Activated CD8-positive, alpha-beta T cell treated with anti-CD3 and anti-CD28 coated beads for 36 hours (primary cell): Measurements from ENCODE around the gene ADH7. TPM values are rescaled to one million over a fixed set of nuclear protein-coding genes. Genes with fewer than 3 reads are reported as not detected.

Source experiments
- ATAC-seq: fragments of 200-7000 bp; cut with Tn5 transposase; one replicate; pipeline ENCODE4 v1.10.0; 2021; ENCODE audit warnings: mild to moderate bottlenecking, moderate library complexity
- CTCF ChIA-PET: fragments of 350-600 bp; sonication (Branson Sonifier 250); formaldehyde crosslinking; loops from one replicate; lab custom pipeline; 2021; ENCODE audit warnings: antibody characterized with exemption; lab: Charles Lee
- POLR2A ChIA-PET: fragments of 350-600 bp; sonication (Branson Sonifier 250); formaldehyde crosslinking; loops from one replicate; lab custom pipeline; 2021; ENCODE audit warnings: antibody characterized with exemption; lab: Charles Lee
- DNase-seq: peaks from one replicate; pipeline ENCODE4 v3.0.0-alpha.2; 2020
- H3K27ac Mint-ChIP-seq: one replicate; pipeline ENCODE4 v1.8.0; 2021; ENCODE audit warnings: mild to moderate bottlenecking, mixed read lengths
- H3K27me3 Mint-ChIP-seq: one replicate; pipeline ENCODE4 v1.8.0; 2021; ENCODE audit warnings: mixed read lengths
- H3K36me3 Mint-ChIP-seq: one replicate; pipeline ENCODE4 v1.8.0; 2021; ENCODE audit warnings: low read depth, mixed read lengths
- H3K4me1 Mint-ChIP-seq: one replicate; pipeline ENCODE4 v1.8.0; 2021; ENCODE audit warnings: low read depth, mixed read lengths
- H3K4me3 Mint-ChIP-seq: one replicate; pipeline ENCODE4 v1.8.0; 2021; ENCODE audit warnings: mild to moderate bottlenecking, moderate library complexity, mixed read lengths
- H3K9me3 Mint-ChIP-seq: one replicate; pipeline ENCODE4 v1.8.0; 2021; ENCODE audit warnings: mixed read lengths
- intact Hi-C: fragments of 100-400 bp; cut with micrococcal nuclease; formaldehyde crosslinking; loops from one replicate; pipeline ENCODE4 v1.10.0; 2022
- total RNA-seq, 2 experiments: library from RNA; stranded (reverse); gene quantifications; one replicate each; pipeline ENCODE4 v1.2.3, GENCODE V29; 2021
- TF ChIP-seq, protein P1 (sequence below): fragments of 200-600 bp; IDR thresholded peaks from one replicate; pipeline ENCODE4 v1.8.0; 2022; ENCODE audit warnings: antibody characterized with exemption, mild to moderate bottlenecking

Gene ADH7
- total RNA-seq, 2 experiments from 2014 or later: not detected

DNA sequence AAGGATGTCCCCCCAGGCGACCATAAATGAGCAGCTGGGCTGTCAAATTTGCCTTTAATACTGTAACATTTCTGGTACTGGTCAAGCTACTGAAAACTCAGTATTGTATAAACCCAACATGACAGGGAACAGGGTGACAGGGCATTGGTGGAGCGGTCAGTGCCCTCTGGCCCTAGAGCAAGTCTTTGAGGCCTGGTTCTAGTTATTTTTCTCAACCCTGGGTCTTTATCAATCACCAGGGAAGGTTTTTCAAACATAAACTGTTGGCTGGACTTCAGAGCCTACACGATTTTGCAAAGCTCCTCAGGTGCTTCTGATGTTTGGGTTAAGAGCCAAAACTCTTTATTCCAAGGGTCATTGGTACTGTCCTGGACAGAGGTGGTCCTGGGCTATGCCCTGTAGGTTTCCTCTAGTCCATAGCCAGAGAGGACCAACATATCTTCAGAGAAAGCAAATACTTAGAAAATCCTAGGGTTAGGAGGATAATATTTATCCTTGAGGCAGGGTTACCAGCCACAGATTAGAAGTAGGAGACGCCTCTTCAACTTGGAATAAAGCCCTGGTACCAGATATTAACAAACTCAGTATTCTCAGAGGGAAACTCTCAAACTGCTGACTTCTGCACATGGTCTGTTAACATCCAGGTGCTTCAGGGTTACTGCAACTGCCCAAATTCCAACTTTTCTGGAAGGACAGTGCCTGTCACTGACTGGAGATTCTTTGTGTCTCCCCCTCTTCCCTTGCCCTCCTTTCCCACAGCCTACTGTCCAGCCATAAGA lies 26.7 kb upstream of the ADH7 start:
- ChIA-PET POLR2A (no interaction called here), CTCF (interaction anchor here (0.6 to 2.8 kb wide), 14 partner anchors 7 to 405 kb away, joined by 3 to 30 read pairs (median 5); no protein-coding TSS in a partner anchor)
- H3K4me3 Mint-ChIP-seq: no peak overlapping the region
- peaks cover 13% of the 10 kb centered on the region for H3K27me3 Mint-ChIP-seq
- no peaks in the 10 kb centered on the region for H3K36me3 Mint-ChIP-seq
- no peak for ATAC-seq
- no peak overlapping the region for H3K27ac Mint-ChIP-seq
- no peaks in the 10 kb centered on the region for H3K9me3 Mint-ChIP-seq
- no peak for DNase-seq
- TF ChIP-seq, protein P1, sequence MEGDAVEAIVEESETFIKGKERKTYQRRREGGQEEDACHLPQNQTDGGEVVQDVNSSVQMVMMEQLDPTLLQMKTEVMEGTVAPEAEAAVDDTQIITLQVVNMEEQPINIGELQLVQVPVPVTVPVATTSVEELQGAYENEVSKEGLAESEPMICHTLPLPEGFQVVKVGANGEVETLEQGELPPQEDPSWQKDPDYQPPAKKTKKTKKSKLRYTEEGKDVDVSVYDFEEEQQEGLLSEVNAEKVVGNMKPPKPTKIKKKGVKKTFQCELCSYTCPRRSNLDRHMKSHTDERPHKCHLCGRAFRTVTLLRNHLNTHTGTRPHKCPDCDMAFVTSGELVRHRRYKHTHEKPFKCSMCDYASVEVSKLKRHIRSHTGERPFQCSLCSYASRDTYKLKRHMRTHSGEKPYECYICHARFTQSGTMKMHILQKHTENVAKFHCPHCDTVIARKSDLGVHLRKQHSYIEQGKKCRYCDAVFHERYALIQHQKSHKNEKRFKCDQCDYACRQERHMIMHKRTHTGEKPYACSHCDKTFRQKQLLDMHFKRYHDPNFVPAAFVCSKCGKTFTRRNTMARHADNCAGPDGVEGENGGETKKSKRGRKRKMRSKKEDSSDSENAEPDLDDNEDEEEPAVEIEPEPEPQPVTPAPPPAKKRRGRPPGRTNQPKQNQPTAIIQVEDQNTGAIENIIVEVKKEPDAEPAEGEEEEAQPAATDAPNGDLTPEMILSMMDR: no peak
- intact Hi-C loops: loop anchor here (5.0 kb wide), 1 partner anchor 55 kb away; no protein-coding TSS in a partner anchor
- no peaks in the 10 kb centered on the region for H3K4me1 Mint-ChIP-seq

DNA sequence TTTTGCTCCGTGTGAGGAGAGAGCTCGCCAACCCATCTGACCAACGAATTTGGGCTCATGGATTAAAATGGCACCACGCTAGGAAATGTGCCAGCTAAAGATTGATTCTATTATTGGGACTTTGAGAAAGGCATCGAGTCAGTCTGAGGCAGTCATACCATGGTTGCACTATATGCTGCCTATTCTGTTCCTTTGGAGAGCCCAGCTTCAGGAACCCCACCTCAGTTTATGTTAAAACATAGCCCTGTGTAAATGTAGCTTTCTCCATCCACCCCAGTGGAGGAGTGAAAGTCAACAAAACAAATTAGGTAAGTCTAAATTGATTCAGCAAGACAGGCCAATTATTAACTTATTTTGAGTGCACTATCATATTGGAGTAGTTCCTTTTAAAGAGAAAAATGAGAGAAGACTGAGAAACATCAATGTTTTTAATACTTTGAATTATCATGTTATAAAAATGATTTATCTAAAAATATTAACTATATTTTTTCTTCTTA lies 24.5 kb upstream of the ADH7 start:
- POLR2A ChIA-PET: interaction anchor here (0.6 to 1.1 kb wide), 2 partner anchors 19 to 532 kb away, joined by 3 read pairs; no protein-coding TSS in a partner anchor
- Mint-ChIP-seq H3K27ac (no peak overlapping the region), H3K36me3 (no peaks in the 10 kb centered on the region), H3K4me3 (no peak overlapping the region), H3K9me3 (no peaks in the 10 kb centered on the region), H3K4me1 (no peaks in the 10 kb centered on the region), H3K27me3 (peaks cover 9% of the 10 kb centered on the region)
- DNase-seq: no peak
- intact Hi-C loops: loop anchor here (5.0 kb wide), 1 partner anchor 52 kb away; no protein-coding TSS in a partner anchor
- CTCF ChIA-PET: interaction anchor here (1.3 kb wide), 1 partner anchor 9 kb away, joined by 3 read pairs; no protein-coding TSS in a partner anchor
- TF ChIP-seq, protein P1: no peak
- no peak for ATAC-seq

DNA sequence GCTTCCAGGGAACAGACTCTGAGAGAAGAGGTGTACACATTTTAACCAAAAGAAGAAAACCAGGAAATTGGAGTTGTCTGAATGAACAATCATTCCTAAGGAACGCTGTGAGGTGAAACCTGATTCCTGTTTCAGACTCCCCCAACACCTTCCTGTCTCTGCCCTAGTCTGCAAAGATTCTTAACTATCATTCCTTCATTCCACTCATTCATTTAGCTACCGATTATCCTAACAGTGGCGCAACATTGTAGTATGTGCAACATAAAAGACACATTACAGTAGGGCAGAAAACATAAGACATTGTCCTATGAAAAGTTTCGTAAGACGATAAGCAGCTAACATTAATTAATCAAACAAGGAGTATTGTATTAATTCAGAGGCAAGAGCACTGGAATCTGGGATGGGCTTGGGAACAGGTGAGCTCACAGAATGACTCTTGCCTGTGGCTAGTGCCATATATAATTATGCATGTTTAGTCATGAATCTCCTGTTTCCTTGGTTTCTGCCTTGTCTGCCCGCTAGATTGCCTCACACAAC lies 23.8 kb upstream of the ADH7 start:
- CTCF ChIA-PET: interaction anchor here (1.3 kb wide), 1 partner anchor 10 kb away, joined by 3 read pairs; no protein-coding TSS in a partner anchor

DNA sequence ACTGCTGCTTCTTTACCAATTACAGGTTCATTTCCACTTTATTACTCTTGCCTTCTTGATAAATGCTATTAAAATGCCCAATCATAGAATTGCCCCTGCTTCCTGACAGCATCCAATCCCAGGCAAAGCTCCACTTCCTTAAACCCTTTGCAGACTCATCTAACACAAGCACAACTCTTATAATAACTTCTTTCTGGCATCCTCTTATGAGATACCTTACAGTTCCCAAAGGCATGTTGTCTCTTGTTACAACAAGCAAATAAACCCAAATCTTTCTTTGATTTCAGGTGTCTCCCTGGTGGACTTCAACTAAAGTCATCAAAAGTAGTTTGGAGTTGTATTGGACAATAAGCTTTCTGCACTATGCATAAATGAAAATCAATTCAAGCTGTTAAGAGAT lies 22.5 kb upstream of the ADH7 start:
- Mint-ChIP-seq H3K4me1 (no peaks in the 10 kb centered on the region), H3K27ac (no peak overlapping the region), H3K36me3 (peaks cover 5% of the 10 kb centered on the region), H3K27me3 (peaks cover 10% of the 10 kb centered on the region), H3K4me3 (no peak overlapping the region), H3K9me3 (peaks cover 5% of the 10 kb centered on the region)
- no peak for DNase-seq
- TF ChIP-seq, protein P1: no peak
- CTCF ChIA-PET: interaction anchor here (1.3 kb wide), 1 partner anchor 351 kb away, joined by 4 read pairs; no protein-coding TSS in a partner anchor
- no peak for ATAC-seq
- intact Hi-C loops: no loop called here
- POLR2A ChIA-PET: no interaction called here

More for the DNA sequence above, 23.8 kb upstream of the ADH7 start:
- Mint-ChIP-seq H3K4me3 (no peak overlapping the region), H3K9me3 (no peaks in the 10 kb centered on the region), H3K27ac (no peak overlapping the region), H3K27me3 (peaks cover 8% of the 10 kb centered on the region), H3K36me3 (no peaks in the 10 kb centered on the region), H3K4me1 (no peaks in the 10 kb centered on the region)
- TF ChIP-seq, protein P1: no peak
- DNase-seq (no peak), ATAC-seq (no peak)
- intact Hi-C loops: no loop called here
- POLR2A ChIA-PET: interaction anchor here (0.6 to 1.1 kb wide), 2 partner anchors 18 to 531 kb away, joined by 3 read pairs; no protein-coding TSS in a partner anchor
